Measurements from ENCODE around the gene ATXN7L1.
A peak's percentile ranks its signal among the peaks of the same experiment; 100 is the strongest.

Gene ATXN7L1

GRCh38 chr7:105828141-105828540, 48.3 kb downstream of the ATXN7L1 start:
- DNase-seq (ENCODE audit: low read depth in 2 of 2, low spot score in 1 of 2) = no peak

- DNase-seq (ENCODE audit: low read depth in 2 of 2, low spot score in 1 of 2) = no peak
Observed at GRCh38 chr7:105827151-105827875, 49.1 kb downstream of the ATXN7L1 start.

- no peak for DNase-seq (ENCODE audit: low read depth in 2 of 2, low spot score in 1 of 2)
Observed at GRCh38 chr7:105826143-105826542, 50.3 kb downstream of the ATXN7L1 start.

DNA sequence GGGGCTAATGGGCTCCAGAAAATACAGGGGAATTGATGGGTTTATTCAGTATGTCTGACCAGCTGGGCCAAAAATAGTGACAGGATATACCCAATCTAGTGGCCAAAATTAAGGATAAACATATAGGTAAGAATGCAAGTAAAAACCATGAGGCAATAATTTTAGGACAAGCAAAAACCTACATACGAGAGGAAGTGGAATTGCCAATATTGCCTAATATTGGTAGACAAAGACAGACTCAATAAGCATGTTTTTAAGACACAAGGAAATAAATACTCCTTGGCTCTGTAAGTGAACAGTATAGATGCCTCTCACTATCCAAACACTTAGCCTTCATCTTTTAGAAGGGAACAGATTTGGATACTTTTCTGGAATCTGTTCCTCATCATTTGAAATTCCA, 51.0 kb downstream of the ATXN7L1 start:
- DNase-seq (ENCODE audit: low read depth in 2 of 2, low spot score in 1 of 2) = no peak

DNA sequence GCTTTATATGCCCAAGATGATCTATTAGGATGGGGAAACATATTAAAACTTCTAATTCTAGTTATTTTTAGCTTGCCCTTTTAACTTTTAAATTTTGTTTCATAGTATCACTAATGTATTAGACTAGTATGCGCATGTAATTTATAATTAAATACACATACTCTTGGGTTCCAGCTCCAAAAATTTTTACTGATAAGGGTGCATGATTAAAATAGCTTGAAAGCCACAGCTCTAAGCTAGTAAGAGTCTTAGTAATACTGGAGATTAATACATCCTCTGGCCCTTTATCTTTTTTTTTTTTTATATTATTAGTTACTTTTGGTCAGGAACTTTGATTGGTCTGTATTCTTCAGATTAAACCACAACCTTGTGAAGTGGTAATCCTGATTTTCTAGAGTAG, 53.6 kb downstream of the ATXN7L1 start:
- DNase-seq (ENCODE audit: low read depth in 2 of 2, low spot score in 1 of 2) = no peak

DNA sequence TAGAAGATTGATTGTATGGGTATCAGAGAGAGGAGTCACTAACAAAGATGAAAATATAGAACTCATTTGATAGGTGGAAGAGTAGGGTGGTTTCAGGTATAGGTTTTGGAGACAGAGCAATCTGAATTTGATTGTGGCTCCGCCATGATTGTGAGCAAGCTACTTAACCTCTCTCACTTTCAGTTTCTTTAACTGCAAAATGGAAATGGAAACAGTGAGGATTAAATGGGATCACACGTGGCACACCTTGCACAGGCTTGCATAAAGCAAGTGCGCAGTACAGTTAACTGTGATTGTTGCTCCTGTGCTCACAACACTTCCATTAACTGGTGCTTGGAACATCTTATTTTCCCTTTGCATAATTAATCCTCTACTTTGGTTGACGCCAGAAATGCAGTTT, 54.9 kb downstream of the ATXN7L1 start:
- DNase-seq (ENCODE audit: low read depth in 2 of 2, low spot score in 1 of 2) = no peak

- DNase-seq (ENCODE audit: low read depth in 2 of 2, low spot score in 1 of 2) = no peak
Observed at GRCh38 chr7:105820363-105821066, 55.9 kb downstream of the ATXN7L1 start.

GRCh38 chr7:105819559-105819958, 56.8 kb downstream of the ATXN7L1 start:
- no peak for DNase-seq (ENCODE audit: low read depth in 2 of 2, low spot score in 1 of 2)

GRCh38 chr7:105816954-105817615, 59.3 kb downstream of the ATXN7L1 start:
- no peak for DNase-seq (ENCODE audit: low read depth in 2 of 2, low spot score in 1 of 2)

DNA sequence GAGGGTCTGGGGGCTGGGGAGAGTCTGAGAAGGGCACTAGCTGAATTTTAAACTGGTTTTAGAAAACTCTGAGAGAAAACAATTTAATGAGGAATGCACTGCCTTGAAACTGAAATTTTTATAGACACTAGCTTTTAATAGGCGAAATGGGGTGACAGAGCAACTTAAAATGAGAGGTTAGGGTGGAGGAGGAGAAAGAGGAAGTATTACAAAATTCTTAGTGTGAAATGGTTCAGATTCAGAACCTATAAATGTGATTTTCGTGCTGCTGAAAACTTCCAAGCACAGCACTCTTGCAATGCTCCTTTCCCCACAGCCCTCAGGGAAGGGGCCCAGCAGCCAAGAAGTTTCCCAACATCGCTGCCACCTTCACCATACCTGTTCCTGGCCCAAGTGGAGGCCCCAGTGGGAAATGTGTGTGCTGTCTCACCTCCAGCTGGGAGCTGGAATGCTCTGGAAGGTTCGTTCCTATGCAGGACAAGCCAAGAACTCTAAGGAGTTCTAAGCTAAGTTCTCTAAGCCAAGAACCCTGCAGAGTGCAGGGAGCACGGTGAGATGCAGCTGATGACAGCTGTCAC, 60.0 kb downstream of the ATXN7L1 start:
- DNase-seq (ENCODE audit: low read depth in 2 of 2, low spot score in 1 of 2) = no peak

GRCh38 chr7:105815576-105815975, 60.8 kb downstream of the ATXN7L1 start:
- no peak for DNase-seq (ENCODE audit: low read depth in 2 of 2, low spot score in 1 of 2)

DNA sequence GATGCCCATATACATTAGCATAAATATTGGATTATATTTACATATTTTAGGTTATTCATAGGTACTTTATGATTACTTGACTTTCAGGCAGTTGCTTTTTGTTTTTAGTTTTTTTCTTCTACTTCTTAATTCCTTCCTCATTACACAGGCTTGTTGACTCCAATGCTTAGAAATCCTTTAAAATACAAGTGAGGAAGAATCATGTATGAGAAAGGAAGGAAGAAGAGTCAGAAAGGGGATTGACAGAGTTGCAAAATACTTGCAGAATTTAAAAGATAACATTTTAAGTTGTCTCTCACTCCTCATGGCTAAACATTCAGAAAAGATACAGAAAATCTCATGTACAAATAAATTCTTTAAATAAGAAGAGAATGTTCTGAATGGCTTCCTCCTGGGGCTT, 61.9 kb downstream of the ATXN7L1 start:
- no peak for DNase-seq (ENCODE audit: low read depth in 2 of 2, low spot score in 1 of 2)

DNA sequence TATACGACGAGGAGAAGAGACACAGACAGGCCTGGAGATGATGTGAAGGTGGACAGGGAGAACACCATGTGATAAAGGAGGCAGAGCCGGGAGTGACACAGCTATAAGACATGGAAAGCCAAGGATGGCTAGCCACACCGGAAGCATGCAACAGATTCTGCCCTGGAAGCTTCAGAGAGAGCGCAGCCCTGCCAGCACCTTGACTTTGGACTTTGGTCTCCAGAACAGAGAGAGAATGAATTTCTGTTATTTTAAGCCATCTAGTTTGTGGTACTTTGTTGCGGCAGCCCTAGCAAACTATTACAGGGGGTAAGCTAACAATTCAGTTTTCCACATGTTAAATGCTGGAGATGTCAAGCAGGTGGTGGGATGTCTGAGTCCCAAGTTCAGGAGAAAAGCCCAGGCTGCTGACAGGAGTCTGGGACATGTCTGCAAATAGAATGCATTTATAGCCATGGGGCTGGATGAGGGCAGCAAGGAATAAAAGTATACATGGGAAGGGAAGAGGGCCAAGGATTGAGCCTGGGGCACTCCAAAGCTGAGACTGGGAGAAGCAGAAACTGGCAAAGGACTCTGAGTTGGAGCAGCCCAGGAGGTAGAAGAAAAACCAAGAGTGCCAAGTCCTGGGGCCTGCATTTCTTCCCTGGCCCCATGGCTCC, 65.1 kb downstream of the ATXN7L1 start:
- no peak for DNase-seq (ENCODE audit: low read depth in 2 of 2, low spot score in 1 of 2)

- DNase-seq (ENCODE audit: low read depth in 2 of 2, low spot score in 1 of 2) = no peak
Observed at GRCh38 chr7:105810556-105810955, 65.8 kb downstream of the ATXN7L1 start.

- peak; percentile 36 to 45 for DNase-seq (ENCODE audit: low read depth in 2 of 2, low spot score in 1 of 2)
Observed at GRCh38 chr7:105808703-105809590, 67.5 kb downstream of the ATXN7L1 start.

GRCh38 chr7:105808209-105808608, 68.2 kb downstream of the ATXN7L1 start:
- no peak for DNase-seq (ENCODE audit: low read depth in 2 of 2, low spot score in 1 of 2)

DNA sequence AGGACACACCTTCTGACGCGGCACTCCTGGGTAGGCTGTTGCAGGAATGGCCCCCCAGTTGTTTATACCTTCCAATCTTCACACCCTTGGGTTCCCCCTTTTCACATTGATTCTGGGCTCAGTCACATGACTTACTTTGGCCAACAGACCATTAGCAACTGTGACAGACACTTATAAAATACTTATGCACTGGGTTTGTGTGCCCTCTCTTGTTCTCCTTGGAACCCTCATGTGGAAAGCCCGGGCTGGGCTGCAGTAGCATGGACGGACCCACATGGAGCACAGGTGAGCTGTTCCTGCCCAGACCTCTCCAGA, 69.0 kb downstream of the ATXN7L1 start:
- no peak for DNase-seq (ENCODE audit: low read depth in 2 of 2, low spot score in 1 of 2)

DNA sequence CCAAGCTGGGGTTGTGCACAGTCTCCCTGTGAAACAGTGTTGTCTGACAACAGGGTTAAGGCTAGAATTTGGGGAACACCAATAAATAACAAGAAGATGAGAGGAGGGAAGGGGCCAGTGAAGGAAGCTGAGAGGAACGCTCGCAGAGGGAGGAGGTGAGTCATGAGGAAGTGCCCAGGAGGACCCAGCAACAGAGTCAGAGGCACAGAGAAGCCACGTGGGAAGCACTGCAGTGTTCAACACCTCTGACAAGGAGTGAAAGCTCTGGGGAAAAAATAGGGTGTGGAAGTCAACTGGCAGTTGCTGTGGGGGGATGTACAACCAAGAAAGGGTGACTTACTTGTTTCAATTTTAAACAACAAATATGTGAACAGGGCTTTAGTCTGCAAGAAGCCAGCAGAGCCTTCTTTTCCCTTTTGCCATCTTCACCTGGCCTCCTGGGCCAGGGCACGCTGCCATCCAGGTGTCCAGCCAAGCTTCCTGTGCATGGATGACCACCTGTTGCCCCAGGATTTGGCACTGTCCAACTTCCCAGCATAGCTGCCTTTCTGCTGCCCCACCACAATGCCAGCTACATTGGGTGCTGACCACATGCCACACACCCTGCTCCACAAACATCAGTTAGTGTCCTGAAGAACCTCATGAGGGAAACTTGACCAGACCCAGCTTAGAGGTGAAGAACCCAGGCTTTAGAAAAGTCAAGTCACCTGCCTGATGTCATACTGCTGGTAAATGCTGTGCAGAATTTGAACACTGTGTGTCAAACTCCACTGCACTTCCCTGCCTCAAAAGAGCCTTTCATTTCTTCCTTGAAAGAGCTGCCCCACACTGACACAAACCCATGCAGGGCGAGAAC, 69.6 kb downstream of the ATXN7L1 start:
- DNase-seq (ENCODE audit: low read depth in 2 of 2, low spot score in 1 of 2) = peak; percentile 14 to 34

DNA sequence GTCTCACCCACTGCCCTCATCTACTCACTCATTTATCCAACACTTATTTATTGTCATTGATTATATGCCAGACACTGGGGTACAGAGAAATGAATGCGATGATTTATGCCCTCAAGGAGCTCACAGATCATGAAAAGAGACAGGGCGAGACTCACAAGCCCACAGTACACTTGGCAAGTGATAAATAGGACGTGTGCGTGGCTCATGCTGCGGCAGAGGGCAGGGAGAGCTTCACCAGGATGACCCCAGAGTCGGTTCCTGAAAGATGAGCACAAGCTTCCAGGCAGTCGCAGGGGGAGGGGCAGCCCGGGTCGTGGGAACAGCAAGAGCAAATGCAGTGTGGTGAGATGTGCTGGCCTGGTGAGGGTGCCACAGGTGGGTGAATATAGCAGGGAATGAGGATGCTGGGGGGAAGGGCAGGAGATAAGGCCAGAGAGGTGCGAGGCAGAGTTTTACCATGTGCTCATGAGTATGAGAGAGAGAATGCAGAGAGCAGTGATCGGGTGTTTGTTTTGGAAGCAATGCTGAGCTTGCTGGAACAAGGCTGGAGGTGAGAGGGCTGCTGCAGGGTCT, 70.9 kb downstream of the ATXN7L1 start:
- no peak for DNase-seq (ENCODE audit: low read depth in 2 of 2, low spot score in 1 of 2)
